Muscle of leg (tissue), 11 donors: ENCODE data around the gene BAHD1. TPM values are rescaled to one million over a fixed set of nuclear protein-coding genes. Genes with fewer than 3 reads are reported as not detected.
"Not testable (repeated sequence)": the region's sequence is repeated elsewhere in the genome, so short reads cannot be mapped to it uniquely, and the experiment has no call there.

Experiments used
- DNase-seq: peaks from one replicate; pipeline ENCODE4 v3.0.0; 2013
- H3K27ac ChIP-seq: one replicate; pipeline ENCODE4 v1.5.1; 2013; ENCODE audit warnings: mild to moderate bottlenecking, low read length, control low read depth
- H3K27me3 ChIP-seq: one replicate; pipeline ENCODE4 v1.6.1; 2013; ENCODE audit warnings: low read length; ENCODE audit not compliant: control insufficient read depth, insufficient read depth
- H3K36me3 ChIP-seq: one replicate; pipeline ENCODE4 v1.6.1; 2013; ENCODE audit warnings: low read length; ENCODE audit not compliant: control insufficient read depth, insufficient read depth
- H3K4me1 ChIP-seq: one replicate; pipeline ENCODE4 v1.6.1; 2013; ENCODE audit warnings: low read length; ENCODE audit not compliant: control insufficient read depth, insufficient read depth
- H3K4me3 ChIP-seq: one replicate; pipeline ENCODE4 v1.5.1; 2013; ENCODE audit warnings: low read length, control low read depth
- H3K9me3 ChIP-seq: replicated peaks from 2 replicates; pipeline ENCODE4 v1.6.1; 2013; ENCODE audit warnings: low read depth, low read length; ENCODE audit not compliant: control insufficient read depth
- WGBS: methylation state at CpG from one replicate; pipeline ENCODE4 v1.1.5; 2013; ENCODE audit warnings: missing lambda C conversion rate; ENCODE audit not compliant: insufficient coverage; 5-methylcytosine and 5-hydroxymethylcytosine counted together
- polyA plus RNA-seq, 8 donors: library from polyadenylated mRNA; unstranded; fragments of 120-200 nt; gene quantifications; one replicate each; pipeline versions ENCODE4 v1.2.1 to v1.2.3, GENCODE V29; 2013; ENCODE audit warnings: inconsistent platforms in 1 of 8, low replicate concordance in 1 of 8; ENCODE audit not compliant: insufficient read length in 8 of 8, insufficient read depth in 1 of 8
- total RNA-seq: library from RNA; stranded (reverse); fragments of 120-200 nt; gene quantifications from one replicate; pipeline ENCODE4 v1.2.4, GENCODE V29; 2013

Gene BAHD1
- total and polyA plus RNA-seq, 9 donors, result 12.1 to 22.6 (median 18.4) TPM

DNA sequence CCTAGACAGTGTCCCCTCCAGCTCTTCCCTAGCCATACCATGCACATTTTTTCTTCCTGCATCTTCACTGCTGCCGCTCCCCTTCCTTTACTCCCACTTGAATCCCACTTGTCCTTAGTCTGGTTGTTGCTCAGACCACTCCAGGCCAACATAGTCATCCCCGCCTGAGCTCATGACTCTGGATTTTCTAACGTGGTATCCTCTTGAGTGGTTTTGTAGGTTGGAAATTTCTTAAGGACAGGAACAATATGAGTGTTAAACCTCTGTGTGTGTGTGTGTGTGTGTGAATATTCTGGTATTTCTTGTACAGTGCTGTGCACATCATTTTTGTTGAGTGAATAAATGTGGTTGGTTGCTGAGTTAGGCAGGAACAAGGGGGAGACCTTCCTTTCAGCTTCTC, 3.1 kb downstream of the BAHD1 start:
- Histone ChIP-seq H3K27me3 (peaks cover 30% of the 10 kb centered on the region), H3K27ac (no peak overlapping the region), H3K9me3 (no peaks in the 10 kb centered on the region), H3K4me1 (peaks cover 25% of the 10 kb centered on the region), H3K36me3 (no peaks in the 10 kb centered on the region), H3K4me3 (no peak overlapping the region)
- no peak for DNase-seq
- 38% methylated on average over 1 of the region's 3 CpGs for WGBS

DNA sequence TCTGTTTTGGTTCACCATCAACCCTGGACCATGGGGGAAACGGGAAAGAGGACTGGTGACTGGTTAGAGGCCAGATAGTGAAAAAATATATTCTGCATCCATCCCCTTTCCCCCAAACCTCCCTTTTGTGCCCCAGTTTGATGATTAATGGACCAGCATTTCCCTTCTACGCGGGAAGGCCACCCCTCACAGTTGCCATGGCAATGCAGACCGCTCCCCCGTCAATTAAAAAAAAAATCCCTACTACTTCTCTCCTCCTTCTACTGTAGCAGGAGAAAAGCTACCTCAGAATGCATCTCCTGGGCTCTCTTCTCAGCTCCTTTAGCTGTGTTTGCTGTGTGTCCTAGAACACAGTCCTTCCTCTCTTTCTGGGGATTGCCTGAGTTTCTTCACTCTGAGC, 4.0 kb downstream of the BAHD1 start:
- Histone ChIP-seq H3K9me3 (no peaks in the 10 kb centered on the region), H3K4me3 (no peak overlapping the region), H3K27ac (no peak overlapping the region), H3K27me3 (peaks cover 21% of the 10 kb centered on the region), H3K36me3 (no peaks in the 10 kb centered on the region), H3K4me1 (peaks cover 16% of the 10 kb centered on the region)
- no peak for DNase-seq
- 36% methylated on average over 4 of the region's 5 CpGs for WGBS

DNA sequence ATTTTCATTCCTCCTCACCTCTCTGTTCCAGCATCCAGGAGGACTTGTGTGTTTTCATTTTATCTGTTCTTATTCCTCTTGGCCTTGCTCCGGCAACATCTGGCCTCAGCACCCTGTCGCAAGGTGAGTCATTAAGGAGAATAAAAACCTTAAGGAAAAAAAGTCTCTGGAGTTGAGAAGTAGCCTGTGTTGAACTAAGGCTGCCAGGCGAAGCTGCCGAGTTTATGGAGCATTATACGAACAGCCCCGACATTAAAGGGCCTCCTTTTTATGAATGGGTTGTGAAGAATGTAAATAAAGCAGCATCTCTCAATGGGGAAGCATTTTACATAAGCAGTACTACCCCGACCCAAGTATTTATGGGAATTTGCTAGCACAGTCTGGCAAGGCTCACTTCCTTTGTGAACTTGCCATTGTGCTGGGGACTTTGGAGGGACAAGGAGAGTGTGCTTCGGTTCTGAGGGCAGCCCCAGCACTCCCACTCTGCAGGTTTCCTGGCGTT, 4.7 kb downstream of the BAHD1 start:
- Histone ChIP-seq H3K4me3 (no peak overlapping the region), H3K36me3 (no peaks in the 10 kb centered on the region), H3K9me3 (no peaks in the 10 kb centered on the region), H3K27me3 (peaks cover 14% of the 10 kb centered on the region), H3K27ac (no peak overlapping the region), H3K4me1 (peaks cover 10% of the 10 kb centered on the region)
- WGBS, result 27% methylated on average over 4 of the region's 9 CpGs
- DNase-seq, result peak; percentile 39

DNA sequence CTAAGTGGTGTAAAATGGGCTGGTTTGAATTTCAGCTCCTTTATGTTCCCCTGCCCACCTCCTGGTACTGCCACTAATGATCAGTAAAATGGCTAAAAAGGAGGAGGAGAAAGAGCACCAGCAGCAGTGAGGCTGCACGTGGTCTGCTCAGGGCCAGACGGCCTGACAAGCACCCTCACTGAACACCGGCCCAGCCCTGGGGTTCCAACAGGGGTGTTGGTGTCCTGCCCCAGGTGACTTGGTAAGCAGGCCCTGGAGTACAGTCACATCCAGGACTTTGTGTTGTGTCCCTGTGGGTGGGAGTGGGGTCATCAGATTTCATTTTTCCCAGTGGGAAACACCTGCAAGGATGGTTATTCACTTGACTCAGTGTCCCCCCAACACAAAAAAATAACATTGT, 5.4 kb downstream of the BAHD1 start:
- 47% methylated on average over 3 of the region's 3 CpGs for WGBS
- Histone ChIP-seq H3K4me3 (no peak overlapping the region), H3K27me3 (peaks cover 14% of the 10 kb centered on the region), H3K4me1 (peaks cover 10% of the 10 kb centered on the region), H3K36me3 (no peaks in the 10 kb centered on the region), H3K27ac (no peak overlapping the region), H3K9me3 (no peaks in the 10 kb centered on the region)
- no peak for DNase-seq

DNA sequence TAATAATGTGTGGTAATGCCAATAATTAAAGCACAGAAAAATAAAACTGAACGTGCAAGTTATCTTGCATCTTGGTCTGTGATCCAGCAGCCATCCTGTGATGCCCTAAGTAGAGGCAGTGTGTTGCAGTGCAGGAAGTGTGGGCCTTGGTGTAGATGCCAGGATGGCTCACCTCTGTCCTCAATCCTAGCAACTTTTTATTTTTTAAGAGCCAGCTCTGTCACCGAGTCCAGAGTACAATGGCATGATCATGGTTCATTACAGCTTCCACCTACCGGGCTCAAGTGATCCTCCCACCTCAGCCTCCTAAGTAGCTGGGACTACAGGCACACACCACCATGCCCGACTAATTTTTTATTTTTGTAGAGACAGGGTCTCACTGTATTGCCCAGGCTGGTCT, 7.6 kb downstream of the BAHD1 start:
- no peak overlapping the region for H3K27ac ChIP-seq
- no peaks in the 10 kb centered on the region for H3K36me3 ChIP-seq
- no peak for DNase-seq
- peaks cover 2% of the 10 kb centered on the region for H3K27me3 ChIP-seq
- no peaks in the 10 kb centered on the region for H3K4me1 ChIP-seq
- H3K9me3 ChIP-seq, result no peaks in the 10 kb centered on the region
- H3K4me3 ChIP-seq, result no peak overlapping the region
- 96% methylated on average over 3 of the region's 4 CpGs for WGBS

DNA sequence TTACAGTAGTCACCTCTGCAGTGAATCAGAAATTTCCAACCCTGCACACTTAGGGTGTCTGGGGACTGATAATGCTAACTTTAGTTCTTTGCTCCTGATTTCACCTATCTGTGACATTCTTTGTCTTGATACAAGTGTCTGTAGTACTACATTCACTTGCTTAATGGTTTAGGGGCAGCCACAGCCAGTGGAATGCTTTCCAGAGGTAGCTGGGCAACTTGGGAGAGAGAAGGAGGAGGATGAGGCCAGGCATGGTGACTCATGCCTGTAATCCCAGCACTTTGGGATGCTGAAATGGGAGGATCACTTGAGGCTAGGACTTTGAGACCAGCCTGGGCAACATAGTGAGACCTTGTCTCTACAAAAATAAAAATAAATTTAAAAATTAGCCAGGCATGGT, 8.5 kb downstream of the BAHD1 start:
- Histone ChIP-seq H3K27me3 (no peaks in the 10 kb centered on the region), H3K27ac (no peak overlapping the region), H3K4me3 (no peak overlapping the region), H3K36me3 (no peaks in the 10 kb centered on the region), H3K4me1 (no peaks in the 10 kb centered on the region), H3K9me3 (no peaks in the 10 kb centered on the region)
- no peak for DNase-seq

DNA sequence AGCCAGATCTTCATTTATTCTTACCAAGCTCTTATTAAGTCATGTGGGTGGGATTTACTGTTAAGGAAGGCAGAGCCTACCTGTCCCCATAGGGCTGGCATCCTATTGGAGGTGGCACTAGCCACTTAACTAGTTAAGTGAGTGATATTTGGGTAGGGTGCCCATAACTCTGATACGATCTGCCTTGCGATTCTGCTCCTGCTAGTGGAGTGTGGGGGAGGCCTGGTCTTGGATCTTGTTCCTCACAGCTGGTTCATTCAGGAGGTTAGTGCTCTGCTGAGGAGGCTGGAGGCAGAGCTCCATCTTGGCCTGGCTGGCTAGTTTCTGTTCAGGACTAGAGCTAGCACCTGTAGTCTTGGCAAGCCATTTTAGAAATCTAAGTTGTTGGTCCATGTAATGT, 9.3 kb downstream of the BAHD1 start:
- DNase-seq, result no peak
- no peaks in the 10 kb centered on the region for H3K9me3 ChIP-seq
- H3K4me1 ChIP-seq, result peaks cover 3% of the 10 kb centered on the region
- no peak overlapping the region for H3K4me3 ChIP-seq
- WGBS, result 86% methylated on average over 1 of the region's 2 CpGs
- no peaks in the 10 kb centered on the region for H3K27me3 ChIP-seq
- no peak overlapping the region for H3K27ac ChIP-seq
- no peaks in the 10 kb centered on the region for H3K36me3 ChIP-seq

DNA sequence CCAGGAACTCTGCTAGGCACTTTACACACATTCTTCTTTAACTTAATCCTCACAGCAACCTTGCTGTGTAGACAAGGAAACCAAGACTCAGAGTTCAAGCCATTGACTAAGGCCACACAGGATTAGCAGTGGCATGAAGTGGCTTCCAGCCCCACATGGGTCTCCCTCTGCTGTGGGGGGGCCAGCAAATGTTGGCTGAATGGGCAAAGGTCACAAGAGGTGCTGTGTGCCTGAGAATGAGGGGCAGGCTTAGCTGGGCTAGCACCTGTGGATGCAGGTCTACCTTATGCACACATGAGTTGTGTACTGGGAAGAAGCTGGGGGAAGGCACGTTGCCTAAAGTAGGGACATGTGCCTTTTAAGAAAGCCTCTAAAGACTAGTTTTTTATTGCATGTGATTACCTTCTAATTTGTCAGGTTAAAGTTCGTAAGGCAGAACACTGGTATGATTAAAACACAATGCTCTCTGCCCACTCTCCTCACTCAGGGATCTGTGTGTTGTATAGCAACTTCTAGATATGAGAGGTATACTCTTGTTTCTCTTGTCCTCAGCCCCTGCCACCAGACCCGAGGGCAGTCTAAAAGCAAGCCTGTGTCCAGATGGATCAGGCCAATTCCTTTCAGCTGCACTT, 10.9 kb downstream of the BAHD1 start:
- Histone ChIP-seq H3K27ac (no peak overlapping the region), H3K36me3 (no peaks in the 10 kb centered on the region), H3K4me1 (peaks cover 18% of the 10 kb centered on the region), H3K4me3 (no peak overlapping the region), H3K27me3 (no peaks in the 10 kb centered on the region), H3K9me3 (no peaks in the 10 kb centered on the region)
- WGBS, result 75% methylated on average over 1 of the region's 3 CpGs
- no peak for DNase-seq

DNA sequence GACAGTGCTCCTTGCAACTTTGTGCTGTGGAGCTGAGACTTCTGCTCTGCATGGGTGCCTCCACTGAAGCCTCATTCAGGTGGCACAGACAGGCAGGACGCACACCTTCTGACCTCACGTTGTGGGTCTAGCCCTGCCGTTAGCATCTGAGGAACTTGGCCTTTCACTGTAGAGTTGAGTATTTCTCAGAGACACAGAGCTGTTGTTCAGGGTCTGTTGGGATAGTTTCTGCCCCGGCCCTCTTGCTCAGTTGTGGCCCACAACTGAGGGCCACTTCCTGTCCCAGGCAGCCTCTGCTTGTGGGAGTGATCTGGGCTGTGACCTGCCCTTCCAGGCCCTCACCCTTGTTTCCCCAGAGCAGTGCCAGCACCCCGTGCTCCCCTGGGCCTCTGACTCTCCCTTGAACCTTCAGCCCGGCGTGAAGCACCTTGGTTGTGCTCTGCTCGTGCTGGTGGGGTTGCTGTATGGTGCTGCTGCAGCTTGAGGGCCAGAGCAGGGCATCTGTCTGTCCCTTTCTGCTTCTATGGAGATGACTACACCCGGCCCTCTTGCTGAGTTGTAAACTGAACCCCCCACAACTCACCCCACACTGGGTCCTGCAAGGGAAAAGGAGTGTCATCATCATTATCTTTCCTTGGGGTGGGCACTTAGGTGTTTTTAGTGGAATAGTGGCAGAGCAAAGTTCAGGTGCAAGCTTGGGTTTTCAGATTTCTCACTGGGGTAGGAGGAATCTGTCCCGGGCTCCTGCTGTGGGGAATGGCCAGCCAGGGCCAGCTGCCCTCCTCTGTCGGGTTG, 11.7 kb downstream of the BAHD1 start:
- peaks cover 20% of the 10 kb centered on the region for H3K4me1 ChIP-seq
- H3K9me3 ChIP-seq, result no peaks in the 10 kb centered on the region
- H3K27ac ChIP-seq, result no peak overlapping the region
- 60% methylated on average over 5 of the region's 11 CpGs for WGBS
- DNase-seq, result no peak
- H3K4me3 ChIP-seq, result no peak overlapping the region
- no peaks in the 10 kb centered on the region for H3K27me3 ChIP-seq
- no peaks in the 10 kb centered on the region for H3K36me3 ChIP-seq

DNA sequence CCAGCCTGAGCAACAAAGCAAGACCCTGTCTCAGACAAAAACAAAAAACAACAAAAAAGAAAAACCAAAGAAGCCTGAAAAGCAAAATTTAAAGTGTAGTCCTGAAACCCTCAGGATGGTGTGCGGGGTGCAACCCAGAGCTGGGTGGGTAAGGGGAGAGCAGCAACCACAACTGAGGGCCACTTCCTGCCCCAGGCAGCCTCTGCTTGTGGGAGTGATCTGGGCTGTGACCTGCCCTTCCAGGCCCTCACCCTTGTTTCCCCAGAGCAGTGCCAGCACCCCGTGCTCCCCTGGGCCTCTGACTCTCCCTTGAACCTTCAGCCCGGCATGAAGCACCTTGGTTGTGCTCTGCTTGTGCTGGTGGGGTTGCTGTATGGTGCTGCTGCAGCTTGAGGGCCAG, 13.2 kb downstream of the BAHD1 start:
- peaks cover 20% of the 10 kb centered on the region for H3K4me1 ChIP-seq
- not testable (repeated sequence) for H3K27ac ChIP-seq, H3K27me3 ChIP-seq, H3K36me3 ChIP-seq, H3K4me3 ChIP-seq, DNase-seq, H3K9me3 ChIP-seq
- 100% methylated on average over 2 of the region's 3 CpGs for WGBS
